Mammary epithelial cell (primary cell): ENCODE results near the gene BAHCC1.

Experiments
- CTCF ChIP-seq, 2 donors: IDR thresholded peaks in 1 of 2; conservative IDR thresholded peaks in 1 of 2; 2 replicates each; pipeline ENCODE4 v1.5.1; 2011 to 2012; ENCODE audit warnings: inconsistent platforms in 2 of 2, low read length in 2 of 2, mild to moderate bottlenecking in 2 of 2, control low read depth in 1 of 2, low read depth in 1 of 2; ENCODE audit not compliant: insufficient read depth in 1 of 2; ENCODE audit errors: extremely low read depth in 1 of 2
- EZH2 ChIP-seq: IDR thresholded peaks from 2 replicates; pipeline ENCODE4 v1.6.1; 2012; ENCODE audit warnings: low read length, inconsistent platforms, borderline replicate concordance

GRCh38 chr17:81438007-81438659 lies 42.9 kb downstream of the BAHCC1 start:
- TF ChIP-seq EZH2 (no peak), CTCF (conservative IDR thresholded peaks at IDR 0.05 in 1 of 2, IDR thresholded peaks at IDR 0.05 in 1 of 2; ENCODE audit: extremely low read depth in 1 of 2, insufficient read depth in 1 of 2, low read depth in 1 of 2, low read length in 2 of 2) (no peak)
